Measurements from ENCODE around the gene BRK1. TPM values are rescaled to one million over a fixed set of nuclear protein-coding genes. Genes with fewer than 3 reads are reported as not detected.

BRK1 gene
- total and polyA plus RNA-seq, 9 of the 15 experiments (the other 6 are each of a cell fraction or from before 2014, with no cell fraction given) = 105 to 634 (median 250) TPM

GRCh38 chr3:10164546-10165393, 49.3 kb downstream of the BRK1 start, which contains the start of gene IRAK2 (continued):
- TF ChIP-seq TCF15 (CRISPR knock-in tag; IDR thresholded peaks at IDR 0.05) (no peak), KDM4B (IDR thresholded peaks at IDR 0.05; ENCODE audit: borderline replicate concordance in 2 of 2, low read depth in 1 of 2) (0 out of 4 replicates have a peak, but pooled peaks of 1 of the 2 experiments have one; percentile 36), NR3C1 (CRISPR knock-in tag; IDR thresholded peaks at IDR 0.05) (peak; percentile 77; the same call in 1 of the 2 replicates), RAD51 (IDR thresholded peaks at IDR 0.05; ENCODE audit: borderline replicate concordance, low read depth) (no peak), ZNF12 (CRISPR knock-in tag; IDR thresholded peaks at IDR 0.05) (no peak; the same call in 1 of the 2 replicates), OTX1 (CRISPR knock-in tag; IDR thresholded peaks at IDR 0.05) (no peak), CBX5 (IDR thresholded peaks at IDR 0.05; ENCODE audit: borderline replicate concordance, low read depth) (peak; percentile 13; the same call in 1 of the 2 replicates), ADNP (tag; IDR thresholded peaks at IDR 0.05) (0 out of 2 replicates have a peak, but pooled peaks have one; percentile 28), HLTF (IDR thresholded peaks at IDR 0.05) (0 out of 2 replicates have a peak, but pooled peaks have one; percentile 15), BRCA1 (IDR thresholded peaks at IDR 0.05) (no peak), BRCA1 (CRISPR knock-in tag; IDR thresholded peaks at IDR 0.05) (no peak), ZNF511 (CRISPR knock-in tag; IDR thresholded peaks at IDR 0.05) (peak; percentile 71; the same call in 1 of the 2 replicates), HES1 (IDR thresholded peaks at IDR 0.05; ENCODE audit: low read depth) (no peak), ELK3 (CRISPR knock-in tag; IDR thresholded peaks at IDR 0.05) (no peak), CTCFL (IDR thresholded peaks at IDR 0.05; ENCODE audit: borderline replicate concordance, insufficient read depth, low read depth, low read length, poor library complexity, severe bottlenecking) (no peak), SRSF9 (IDR thresholded peaks at IDR 0.05; ENCODE audit: borderline replicate concordance, low read depth, low read length) (no peak), PRDM10 (IDR thresholded peaks at IDR 0.05; ENCODE audit: partially characterized antibody) (peak; percentile 83), ESRRA (IDR thresholded peaks at IDR 0.05; ENCODE audit: borderline replicate concordance, low read depth) (0 out of 2 replicates have a peak, but pooled peaks have one; percentile 10), HDGF (IDR thresholded peaks at IDR 0.05) (no peak)

Data from K562 (cell line).